Erythroblast (primary cell): ENCODE measurements around the gene SCYGR6.

Experiments used
- GATA1 ChIP-seq: IDR thresholded peaks from 2 replicates; pipeline ENCODE4 v1.6.1; 2011; ENCODE audit warnings: low read depth, mild to moderate bottlenecking, control low read depth, low read length, moderate library complexity
- POLR2A ChIP-seq: IDR thresholded peaks from 2 replicates; pipeline ENCODE4 v1.6.1; 2011; ENCODE audit warnings: mild to moderate bottlenecking, low read length

DNA sequence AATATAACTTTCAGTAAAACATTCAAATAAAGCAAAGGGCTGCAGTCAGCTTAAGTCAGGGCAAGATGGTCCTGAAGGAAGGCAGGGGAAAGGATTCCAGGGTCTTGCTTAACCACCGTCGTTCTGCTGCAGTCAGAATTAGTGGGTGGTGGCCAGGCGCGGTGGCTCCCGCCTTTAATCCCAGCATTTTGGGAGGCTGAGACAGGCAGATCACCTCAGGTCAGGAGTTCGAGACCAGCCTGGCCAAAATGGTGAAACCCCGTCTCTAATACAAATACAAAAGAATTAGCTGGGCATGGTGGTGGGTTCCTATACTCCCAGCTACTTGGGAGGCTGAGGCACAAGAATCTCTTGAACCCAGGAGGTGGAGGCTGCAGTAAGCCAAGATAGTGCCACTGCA is 13.6 kb downstream of the SCYGR6 start:
- TF ChIP-seq POLR2A (no peak), GATA1 (no peak)
